H1 (cell line): ENCODE measurements around the gene LMTK2. TPM values are rescaled to one million over a fixed set of nuclear protein-coding genes. Genes with fewer than 3 reads are reported as not detected.

Experiments used
- CTCF ChIA-PET: fragments of 300-600 bp; sonication (Branson Sonifier 250); formaldehyde crosslinking; loops from one replicate; lab custom pipeline; 2021; ENCODE audit not compliant: partially characterized antibody; lab: Charles Lee
- POLR2A ChIA-PET: fragments of 300-600 bp; sonication (Branson Sonifier 250); formaldehyde crosslinking; loops from one replicate; lab custom pipeline; 2021; ENCODE audit warnings: inconsistent platforms; ENCODE audit not compliant: partially characterized antibody; lab: Charles Lee
- DNase-seq, 2 experiments: peaks; one replicate each; pipeline versions ENCODE4 v3.0.0 to v3.0.0-alpha.2; 2010 to 2022; ENCODE audit warnings: low spot score in 2 of 2, low read depth in 1 of 2, mixed read lengths in 1 of 2
- FAIRE-seq: peaks from 2 replicates; lab custom pipeline; 2011; peaks lifted over from hg19 to GRCh38; lab: Jason Lieb, UNC
- H2AFZ ChIP-seq: 2 replicates; pipeline ENCODE4 v1.8.1; 2012; ENCODE audit warnings: low read length, inconsistent platforms
- H2AK5ac ChIP-seq: 2 replicates; pipeline ENCODE4 v1.6.1; 2013; ENCODE audit warnings: low read depth, low read length
- H2BK120ac ChIP-seq: replicated peaks from 2 replicates; pipeline ENCODE3; 2013; ENCODE audit warnings: low read depth, low read length, inconsistent platforms
- H2BK12ac ChIP-seq: 2 replicates; pipeline ENCODE4 v1.6.1; 2013; ENCODE audit warnings: low read depth, low read length
- H2BK15ac ChIP-seq: 2 replicates; pipeline ENCODE4 v1.6.1; 2013; ENCODE audit warnings: low read length
- H2BK20ac ChIP-seq: 2 replicates; pipeline ENCODE4 v1.6.1; 2013; ENCODE audit warnings: low read length
- H2BK5ac ChIP-seq: 2 replicates; pipeline ENCODE4 v1.6.1; 2013; ENCODE audit warnings: low read depth, low read length
- H3K14ac ChIP-seq: 2 replicates; pipeline ENCODE4 v1.6.1; 2013; ENCODE audit warnings: inconsistent platforms; ENCODE audit not compliant: insufficient read length
- H3K18ac ChIP-seq: 2 replicates; pipeline ENCODE4 v1.6.1; 2013; ENCODE audit warnings: low read length; ENCODE audit errors: extremely low read depth
- H3K23ac ChIP-seq: 2 replicates; pipeline ENCODE4 v1.6.1; 2013; ENCODE audit warnings: inconsistent platforms; ENCODE audit not compliant: insufficient read length
- H3K23me2 ChIP-seq: 2 replicates; pipeline ENCODE4 v1.6.1; 2013; ENCODE audit warnings: low read depth, low read length
- H3K27ac ChIP-seq: 2 replicates; pipeline ENCODE4 v1.6.1; 2011; ENCODE audit warnings: low read depth, low read length, inconsistent platforms
- H3K27me3 ChIP-seq, 4 experiments: replicated peaks in 1 of 4; 1 replicate in 1 of 4; 2 replicates in 3 of 4; pipeline versions ENCODE4 v1.6.1 to v1.8.1; 2011 to 2013; ENCODE audit warnings: low read length in 3 of 4, mild to moderate bottlenecking in 3 of 4, inconsistent platforms in 2 of 4, mixed read lengths in 2 of 4, moderate library complexity in 1 of 4; ENCODE audit not compliant: control insufficient read depth in 3 of 4, insufficient read depth in 3 of 4; ENCODE audit errors: extremely low read depth in 1 of 4
- H3K36me3 ChIP-seq, 4 experiments: 2 replicates each; pipeline versions ENCODE4 v1.6.1 to v1.8.1; 2011 to 2013; ENCODE audit warnings: mild to moderate bottlenecking in 4 of 4, low read length in 3 of 4, moderate library complexity in 2 of 4, control low read depth in 1 of 4, inconsistent platforms in 1 of 4; ENCODE audit not compliant: insufficient read depth in 4 of 4, control insufficient read depth in 2 of 4
- H3K4ac ChIP-seq: replicated peaks from 2 replicates; pipeline ENCODE3; 2013; ENCODE audit warnings: low read length, low read depth, mixed read lengths, inconsistent platforms; ENCODE audit not compliant: insufficient read length
- H3K4me1 ChIP-seq, 4 experiments: replicated peaks in 1 of 4; 1 replicate in 1 of 4; 2 replicates in 3 of 4; pipeline versions ENCODE4 v1.6.1 to v1.8.1; 2011 to 2013; ENCODE audit warnings: low read length in 3 of 4, inconsistent platforms in 2 of 4, mixed read lengths in 1 of 4; ENCODE audit not compliant: insufficient read depth in 4 of 4, control insufficient read depth in 3 of 4
- H3K4me2 ChIP-seq, 2 experiments: 2 replicates each; pipeline versions ENCODE4 v1.6.1 to v1.8.1; 2011 to 2013; ENCODE audit warnings: low read depth in 2 of 2, low read length in 2 of 2, control low read depth in 1 of 2, inconsistent platforms in 1 of 2, mild to moderate bottlenecking in 1 of 2; ENCODE audit not compliant: insufficient read depth in 1 of 2
- H3K4me3 ChIP-seq, 4 experiments: fragments of 200-600, 300-600 bp in 1 of 4; sonication (generic), shearing (Covaris generic), sonication (Bioruptor Twin) in 1 of 4; 2 replicates each; pipeline versions ENCODE4 v1.5.1 to v1.8.1; 2011 to 2016; ENCODE audit warnings: low read length in 4 of 4, low read depth in 3 of 4, control low read depth in 2 of 4, inconsistent platforms in 2 of 4, mild to moderate bottlenecking in 2 of 4, mixed read lengths in 1 of 4, moderate library complexity in 1 of 4; ENCODE audit not compliant: insufficient read depth in 2 of 4; ENCODE audit errors: extremely low read depth in 1 of 4
- H3K56ac ChIP-seq: replicated peaks from 2 replicates; pipeline ENCODE3; 2013; ENCODE audit warnings: low read depth, mild to moderate bottlenecking, mixed read lengths, low read length, inconsistent platforms; ENCODE audit not compliant: insufficient read length
- H3K79me1 ChIP-seq: 2 replicates; pipeline ENCODE4 v1.6.1; 2013; ENCODE audit warnings: low read depth, low read length, control low read depth
- H3K79me2 ChIP-seq, 2 experiments: 2 replicates each; pipeline versions ENCODE4 v1.6.1 to v1.8.1; 2012 to 2013; ENCODE audit warnings: low read length in 2 of 2, mild to moderate bottlenecking in 2 of 2, inconsistent platforms in 1 of 2; ENCODE audit not compliant: insufficient read depth in 2 of 2, control insufficient read depth in 1 of 2
- H3K9ac ChIP-seq, 4 experiments: replicated peaks in 1 of 4; 1 replicate in 1 of 4; 2 replicates in 3 of 4; pipeline versions ENCODE4 v1.6.1 to v1.8.1; 2011 to 2013; ENCODE audit warnings: low read depth in 3 of 4, low read length in 3 of 4, control low read depth in 2 of 4, mild to moderate bottlenecking in 2 of 4, moderate library complexity in 2 of 4, inconsistent platforms in 1 of 4; ENCODE audit errors: extremely low read depth in 1 of 4
- H3K9me3 ChIP-seq, 2 experiments: 2 replicates each; pipeline versions ENCODE4 v1.6.1 to v1.8.1; 2012 to 2013; ENCODE audit warnings: mild to moderate bottlenecking in 2 of 2, moderate library complexity in 2 of 2, control low read depth in 1 of 2, inconsistent platforms in 1 of 2, low read depth in 1 of 2, low read length in 1 of 2, mixed read lengths in 1 of 2; ENCODE audit not compliant: insufficient read depth in 2 of 2
- H4K20me1 ChIP-seq, 2 experiments: replicated peaks in 1 of 2; 2 replicates each; pipeline versions ENCODE3 to v1.8.1; 2011 to 2013; ENCODE audit warnings: inconsistent platforms in 2 of 2, low read length in 2 of 2, mild to moderate bottlenecking in 1 of 2; ENCODE audit not compliant: insufficient read depth in 2 of 2, control insufficient read depth in 1 of 2
- H4K5ac ChIP-seq: 2 replicates; pipeline ENCODE4 v1.6.1; 2013; ENCODE audit warnings: low read length, low read depth, mixed read lengths, inconsistent platforms; ENCODE audit not compliant: insufficient read length
- H4K8ac ChIP-seq: 2 replicates; pipeline ENCODE4 v1.8.0; 2013; ENCODE audit warnings: mild to moderate bottlenecking, moderate library complexity, low read length, inconsistent platforms; ENCODE audit not compliant: insufficient read depth; ENCODE audit errors: extremely low read depth
- H4K91ac ChIP-seq: replicated peaks from 2 replicates; pipeline ENCODE3; 2013; ENCODE audit warnings: low read length, mixed read lengths, inconsistent platforms; ENCODE audit not compliant: insufficient read length
- WGBS, 2 experiments: shearing (Covaris generic) in 1 of 2; methylation state at CpG; one replicate each; pipeline versions ENCODE4 v1.1.6 to v1.1.7; 2013 to 2015; ENCODE audit warnings: low lambda C conversion rate in 2 of 2, mixed read lengths in 2 of 2, inconsistent platforms in 1 of 2, low coverage in 1 of 2, missing lambda C conversion rate in 1 of 2; ENCODE audit not compliant: insufficient replicate concordance in 2 of 2, insufficient coverage in 1 of 2, insufficient read length in 1 of 2; ENCODE audit errors: extremely low coverage in 1 of 2, missing lambda C conversion rate in 1 of 2; 5-methylcytosine and 5-hydroxymethylcytosine counted together
- polyA plus RNA-seq, 7 experiments: library from polyadenylated mRNA; depleted of rRNA in 3 of 7; stranded (reverse) in 5 of 7; unstranded in 2 of 7; fragments of >200 nt in 5 of 7; fragments of 200-250 nt in 2 of 7; gene quantifications; 1 replicate in 5 of 7; 2 replicates in 1 of 7; 4 replicates in 1 of 7; pipeline versions ENCODE4 v1.2.1 to v1.2.3, GENCODE V29; 2011 to 2013; ENCODE audit warnings: missing spikeins in 2 of 7, mixed read lengths in 2 of 7
- total RNA-seq: library from RNA; stranded (reverse); fragmentation: NEBNext Ultra II Directional; extraction: Animal tissue kit (Norgen Biotek cat#: 25700); gene quantifications from 2 replicates; pipeline ENCODE4 v1.2.1, GENCODE V29; 2021
- TF ChIP-seq, protein P1 (sequence below): IDR thresholded peaks from 2 replicates; pipeline ENCODE4 v1.6.1; 2011; ENCODE audit warnings: low read length, improper control_type of control experiment

The LMTK2 gene
- total and polyA plus RNA-seq, 2 of the 8 experiments (the other 6 are each of a cell fraction or from before 2014, with no cell fraction given) = 9.7 to 30.7 TPM

DNA sequence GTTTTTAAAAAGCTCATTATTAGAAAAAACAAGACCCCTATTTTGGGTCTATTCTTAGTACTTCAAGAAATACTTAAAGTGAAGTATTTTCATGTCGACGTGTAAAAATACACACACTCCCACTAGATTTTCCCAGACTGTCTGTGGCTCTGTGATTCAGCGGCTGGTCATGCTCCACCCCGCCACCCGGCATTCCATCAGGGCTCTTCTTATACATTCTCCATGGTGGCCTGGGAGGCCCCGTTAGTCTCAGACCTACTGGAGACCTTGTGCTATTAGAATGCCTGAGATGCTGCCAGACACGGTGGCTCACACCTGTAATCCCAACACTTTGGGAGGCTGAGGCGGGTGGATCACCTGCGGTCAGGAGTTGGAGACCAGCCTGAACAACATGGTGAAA lies 132.3 kb downstream of the LMTK2 start:
- ChIA-PET CTCF (no interaction called here), POLR2A (no interaction called here)
- Histone ChIP-seq H3K4me1 (peaks cover 0 to 6% (median 0%) of the 10 kb centered on the region in 4 experiments; a peak in 3 of 7 replicates), H3K56ac (no peak overlapping the region), H3K27ac (no peak overlapping the region), H2BK15ac (no peak overlapping the region), H4K91ac (no peak overlapping the region), H4K8ac (no peak overlapping the region), H3K9me3 (no peaks in the 10 kb centered on the region), H2BK20ac (no peak overlapping the region), H3K36me3 (no peaks in the 10 kb centered on the region), H3K4me3 (no peak overlapping the region), H2AK5ac (no peak overlapping the region), H3K23me2 (peaks cover 8% of the 10 kb centered on the region; the same call in 1 of the 2 replicates), H2AFZ (no peak overlapping the region), H3K9ac (no peak overlapping the region), H3K23ac (no peak overlapping the region), H2BK12ac (no peak overlapping the region), H3K27me3 (no peaks in the 10 kb centered on the region), H3K18ac (no peak overlapping the region), H2BK120ac (no peak overlapping the region), H4K5ac (no peak overlapping the region), H2BK5ac (no peak overlapping the region), H3K4ac (no peak overlapping the region), H3K79me1 (no peaks in the 10 kb centered on the region), H3K14ac (no peak overlapping the region), H3K4me2 (no peak overlapping the region), H3K79me2 (no peaks in the 10 kb centered on the region), H4K20me1 (peaks cover 2 to 3% of the 10 kb centered on the region in 2 experiments)
- 91% methylated on average over 9 of the region's 9 CpGs; no CpG with 5 or more reads in 1 of the 2 experiments for WGBS, 2 experiments
- TF ChIP-seq, protein P1, sequence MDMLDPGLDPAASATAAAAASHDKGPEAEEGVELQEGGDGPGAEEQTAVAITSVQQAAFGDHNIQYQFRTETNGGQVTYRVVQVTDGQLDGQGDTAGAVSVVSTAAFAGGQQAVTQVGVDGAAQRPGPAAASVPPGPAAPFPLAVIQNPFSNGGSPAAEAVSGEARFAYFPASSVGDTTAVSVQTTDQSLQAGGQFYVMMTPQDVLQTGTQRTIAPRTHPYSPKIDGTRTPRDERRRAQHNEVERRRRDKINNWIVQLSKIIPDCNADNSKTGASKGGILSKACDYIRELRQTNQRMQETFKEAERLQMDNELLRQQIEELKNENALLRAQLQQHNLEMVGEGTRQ = no peak
- FAIRE-seq (no peak), DNase-seq (no peak)
